CD8-positive, alpha-beta memory T cell (primary cell): ENCODE results near the gene PPP6R3. TPM values are rescaled to one million over a fixed set of nuclear protein-coding genes. Genes with fewer than 3 reads are reported as not detected.

Experiments
- CTCF ChIA-PET: fragments of 350-600 bp; sonication (Branson Sonifier 250); formaldehyde crosslinking; loops from one replicate; lab custom pipeline; 2021; ENCODE audit warnings: antibody characterized with exemption; lab: Charles Lee
- POLR2A ChIA-PET: fragments of 350-600 bp; sonication (Branson Sonifier 250); formaldehyde crosslinking; loops from one replicate; lab custom pipeline; 2021; ENCODE audit warnings: antibody characterized with exemption; lab: Charles Lee
- DNase-seq, 5 donors: peaks; one replicate each; pipeline versions ENCODE4 v3.0.0 to v3.0.0-alpha.2; 2020 to 2022; ENCODE audit warnings: mixed read lengths in 1 of 5
- H3K27ac ChIP-seq: one replicate; pipeline ENCODE4 v1.7.0; 2013; ENCODE audit warnings: low read depth, mild to moderate bottlenecking, low read length, moderate library complexity
- H3K27me3 ChIP-seq: 2 replicates; pipeline ENCODE4 v1.7.0; 2013; ENCODE audit warnings: low read length, mild to moderate bottlenecking; ENCODE audit not compliant: insufficient read depth, poor library complexity, severe bottlenecking
- H3K36me3 ChIP-seq: 2 replicates; pipeline ENCODE4 v1.7.0; 2013; ENCODE audit warnings: mild to moderate bottlenecking, low read length, moderate library complexity; ENCODE audit not compliant: insufficient read depth
- H3K4me1 ChIP-seq: 2 replicates; pipeline ENCODE4 v1.7.0; 2013; ENCODE audit warnings: mild to moderate bottlenecking, low read length, moderate library complexity; ENCODE audit not compliant: insufficient read depth
- H3K4me3 ChIP-seq: 2 replicates; pipeline ENCODE4 v1.7.0; 2013; ENCODE audit warnings: mild to moderate bottlenecking, low read length
- H3K9me3 ChIP-seq: 2 replicates; pipeline ENCODE4 v1.7.0; 2013; ENCODE audit warnings: mild to moderate bottlenecking, low read length
- H3K27ac Mint-ChIP-seq, 8 donors: one replicate each; pipeline ENCODE4 v1.8.0; 2020 to 2021; ENCODE audit warnings: mixed read lengths in 8 of 8, mild to moderate bottlenecking in 6 of 8, inconsistent platforms in 3 of 8, moderate library complexity in 3 of 8
- H3K27me3 Mint-ChIP-seq, 2 donors: one replicate each; pipeline ENCODE4 v1.8.0; 2020 to 2021; ENCODE audit warnings: mixed read lengths in 2 of 2, mild to moderate bottlenecking in 1 of 2, moderate library complexity in 1 of 2
- H3K36me3 Mint-ChIP-seq, 3 donors: one replicate each; pipeline ENCODE4 v1.8.0; 2020 to 2021; ENCODE audit warnings: mixed read lengths in 3 of 3, inconsistent platforms in 1 of 3, mild to moderate bottlenecking in 1 of 3
- H3K4me1 Mint-ChIP-seq, 3 donors: one replicate each; pipeline ENCODE4 v1.8.0; 2020 to 2021; ENCODE audit warnings: mixed read lengths in 3 of 3, inconsistent platforms in 1 of 3, mild to moderate bottlenecking in 1 of 3
- H3K4me3 Mint-ChIP-seq, 7 donors: one replicate each; pipeline ENCODE4 v1.8.0; 2020 to 2021; ENCODE audit warnings: mixed read lengths in 7 of 7, mild to moderate bottlenecking in 6 of 7, moderate library complexity in 4 of 7, inconsistent platforms in 2 of 7
- H3K9me3 Mint-ChIP-seq, 5 donors: one replicate each; pipeline ENCODE4 v1.8.0; 2020 to 2022; ENCODE audit warnings: mixed read lengths in 5 of 5, mild to moderate bottlenecking in 3 of 5, moderate library complexity in 2 of 5, inconsistent platforms in 1 of 5
- polyA plus RNA-seq: library from polyadenylated mRNA; unstranded; fragments of 300-500 nt; fragmentation: Illumina TruSeq; gene quantifications from one replicate; pipeline ENCODE4 v1.2.3, GENCODE V29; 2021
- total RNA-seq, 2 experiments: library from RNA; stranded (reverse); gene quantifications; one replicate each; pipeline ENCODE4 v1.2.3, GENCODE V29; 2021

Gene PPP6R3
- total RNA-seq (100 to 1,000 TPM; 118 to 119 TPM), polyA plus RNA-seq (49.3 TPM)

- H3K27ac ChIP-seq, result peak within 1 kb of the TSS; percentile 95
- H3K9me3 ChIP-seq, result no peaks in the 10 kb centered on the region
- H3K27me3 ChIP-seq, result no peaks in the 10 kb centered on the region
- H3K4me1 ChIP-seq, result peaks cover 43% of the 10 kb centered on the region
- Mint-ChIP-seq H3K4me3 (peak within 1 kb of the TSS; percentile 95 to 99 (median 97)), H3K9me3 (no peaks in the 10 kb centered on the region), H3K27me3 (peaks cover 0 to 2% of the 10 kb centered on the region in 2 donors), H3K36me3 (peaks cover 0 to 21% (median 0%) of the 10 kb centered on the region in 3 donors), H3K27ac (peak within 1 kb of the TSS; percentile 97 to 99 (median 98)), H3K4me1 (peaks cover 41 to 54% (median 50%) of the 10 kb centered on the region in 3 donors)
- peak within 1 kb of the TSS; percentile 79 for H3K4me3 ChIP-seq
- H3K36me3 ChIP-seq, result no peaks in the 10 kb centered on the region
- POLR2A ChIA-PET, result interaction anchor here (0.6 to 1.0 kb wide), 4 partner anchors 16 to 382 kb away, joined by 3 to 5 read pairs (median 3); no protein-coding TSS in a partner anchor
- CTCF ChIA-PET, result interaction anchor here (1.1 kb wide), 1 partner anchor 10 kb away, joined by 4 read pairs; no protein-coding TSS in a partner anchor
- DNase-seq, result peak in 1 of 5 donors; percentile 22
Measured at GRCh38 chr11:68460741-68461574, at the start of gene PPP6R3. Gene PPP6R3 (plus strand): TSS chr11:68460752. CDS start chr11:68537665, 76,913 bp downstream.

GRCh38 chr11:68411501-68411991 lies 49.0 kb upstream of the PPP6R3 start:
- Histone ChIP-seq H3K4me1 (no peaks in the 10 kb centered on the region), H3K27ac (no peak overlapping the region), H3K36me3 (no peaks in the 10 kb centered on the region), H3K9me3 (no peaks in the 10 kb centered on the region), H3K4me3 (no peak overlapping the region), H3K27me3 (no peaks in the 10 kb centered on the region)
- Mint-ChIP-seq H3K4me1 (peaks cover 0 to 1% (median 0%) of the 10 kb centered on the region in 3 donors), H3K9me3 (no peaks in the 10 kb centered on the region), H3K27ac (peak overlapping the region in 1 of 8 donors; percentile 75), H3K4me3 (no peak overlapping the region), H3K27me3 (no peaks in the 10 kb centered on the region), H3K36me3 (no peaks in the 10 kb centered on the region)
- ChIA-PET POLR2A (no interaction called here), CTCF (no interaction called here)
- no peak for DNase-seq

DNA sequence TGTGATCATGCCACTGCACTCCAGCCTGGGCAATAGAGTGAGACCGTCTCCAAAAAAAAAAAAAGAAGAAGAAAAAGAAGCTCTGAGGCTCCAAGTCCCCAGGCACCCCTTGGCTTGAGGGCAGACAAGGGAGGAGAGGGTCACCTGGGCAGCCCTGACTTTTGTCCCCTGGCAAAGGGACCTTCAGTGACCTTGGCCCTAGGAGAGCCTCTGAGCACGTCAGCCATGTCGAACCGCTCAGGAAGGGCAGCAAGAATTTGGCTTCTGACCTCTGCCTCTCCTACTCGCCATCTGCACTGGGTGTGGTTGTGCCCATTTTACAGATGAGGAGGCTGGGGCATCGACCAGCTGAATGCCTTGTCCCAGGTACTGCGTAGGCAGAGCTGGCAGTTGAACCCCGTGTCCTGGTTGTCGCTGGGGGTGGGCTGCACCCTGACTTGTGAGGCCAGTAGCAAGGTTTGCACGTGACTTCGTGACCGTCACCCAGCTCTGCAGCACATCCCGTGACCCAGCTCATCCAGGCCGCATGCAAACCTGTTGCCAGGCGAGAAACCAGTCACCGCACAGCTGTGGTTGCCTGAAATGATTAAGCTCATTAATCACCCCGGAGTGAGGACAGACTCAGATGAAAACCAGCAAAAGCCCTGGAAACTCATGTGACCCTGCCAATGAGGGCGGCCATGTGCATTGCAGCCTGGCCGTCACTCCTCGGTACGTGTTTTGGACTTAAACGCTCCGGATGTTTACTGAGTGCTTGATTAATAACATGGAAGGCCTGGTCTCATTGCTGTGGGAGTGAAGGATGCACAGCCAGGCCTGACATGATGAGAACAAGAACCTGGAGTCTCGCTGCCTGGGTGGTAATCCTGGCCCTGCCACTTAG lies 47.7 kb upstream of the PPP6R3 start:
- no peaks in the 10 kb centered on the region for H3K9me3 ChIP-seq
- ChIA-PET POLR2A (no interaction called here), CTCF (no interaction called here)
- Mint-ChIP-seq H3K4me3 (no peak overlapping the region), H3K4me1 (peaks cover 0 to 6% (median 1%) of the 10 kb centered on the region in 3 donors), H3K27me3 (no peaks in the 10 kb centered on the region), H3K36me3 (no peaks in the 10 kb centered on the region), H3K9me3 (no peaks in the 10 kb centered on the region), H3K27ac (peak overlapping the region in 1 of 8 donors; percentile 37)
- H3K27me3 ChIP-seq, result no peaks in the 10 kb centered on the region
- no peak for DNase-seq
- H3K4me1 ChIP-seq, result no peaks in the 10 kb centered on the region
- no peak overlapping the region for H3K4me3 ChIP-seq
- H3K27ac ChIP-seq, result no peak overlapping the region
- H3K36me3 ChIP-seq, result no peaks in the 10 kb centered on the region

DNA sequence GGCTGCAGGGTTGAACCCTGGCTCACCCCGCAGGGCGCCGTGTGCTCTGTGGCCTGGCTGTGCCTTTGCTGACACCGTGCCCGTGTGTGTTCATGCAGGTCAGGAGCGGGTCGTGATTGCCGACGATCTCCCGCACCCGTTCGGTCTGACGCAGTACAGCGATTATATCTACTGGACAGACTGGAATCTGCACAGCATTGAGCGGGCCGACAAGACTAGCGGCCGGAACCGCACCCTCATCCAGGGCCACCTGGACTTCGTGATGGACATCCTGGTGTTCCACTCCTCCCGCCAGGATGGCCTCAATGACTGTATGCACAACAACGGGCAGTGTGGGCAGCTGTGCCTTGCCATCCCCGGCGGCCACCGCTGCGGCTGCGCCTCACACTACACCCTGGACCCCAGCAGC lies 47.0 kb upstream of the PPP6R3 start:
- Mint-ChIP-seq H3K27ac (peak overlapping the region in 1 of 8 donors; percentile 68), H3K36me3 (no peaks in the 10 kb centered on the region), H3K9me3 (no peaks in the 10 kb centered on the region), H3K27me3 (no peaks in the 10 kb centered on the region), H3K4me1 (peaks cover 0 to 6% (median 1%) of the 10 kb centered on the region in 3 donors), H3K4me3 (no peak overlapping the region)
- ChIA-PET POLR2A (no interaction called here), CTCF (interaction anchor here (1.1 kb wide), 1 partner anchor 9 kb away, joined by 3 read pairs; no protein-coding TSS in a partner anchor)
- no peaks in the 10 kb centered on the region for H3K36me3 ChIP-seq
- H3K27me3 ChIP-seq, result no peaks in the 10 kb centered on the region
- H3K27ac ChIP-seq, result no peak overlapping the region
- no peaks in the 10 kb centered on the region for H3K4me1 ChIP-seq
- no peak overlapping the region for H3K4me3 ChIP-seq
- no peaks in the 10 kb centered on the region for H3K9me3 ChIP-seq
- no peak for DNase-seq

- H3K9me3 Mint-ChIP-seq, result no peaks in the 10 kb centered on the region
- no peaks in the 10 kb centered on the region for H3K36me3 Mint-ChIP-seq
- no peak overlapping the region for H3K27ac Mint-ChIP-seq
- peaks cover 0 to 6% (median 1%) of the 10 kb centered on the region in 3 donors for H3K4me1 Mint-ChIP-seq
- POLR2A ChIA-PET, result no interaction called here
- H3K27ac ChIP-seq, result no peak overlapping the region
- no peaks in the 10 kb centered on the region for H3K4me1 ChIP-seq
- no peaks in the 10 kb centered on the region for H3K9me3 ChIP-seq
- no peaks in the 10 kb centered on the region for H3K27me3 ChIP-seq
- no peak for DNase-seq
- CTCF ChIA-PET, result interaction anchor here (1.1 kb wide), 1 partner anchor 8 kb away, joined by 3 read pairs; no protein-coding TSS in a partner anchor
- H3K4me3 ChIP-seq, result no peak overlapping the region
- H3K36me3 ChIP-seq, result no peaks in the 10 kb centered on the region
- H3K27me3 Mint-ChIP-seq, result no peaks in the 10 kb centered on the region
- H3K4me3 Mint-ChIP-seq, result no peak overlapping the region
Measured at GRCh38 chr11:68414496-68415221, 45.9 kb upstream of the PPP6R3 start.

GRCh38 chr11:68416070-68416578 lies 44.4 kb upstream of the PPP6R3 start:
- no peaks in the 10 kb centered on the region for H3K27me3 ChIP-seq
- Mint-ChIP-seq H3K36me3 (peaks cover 0 to 1% (median 0%) of the 10 kb centered on the region in 3 donors), H3K27me3 (no peaks in the 10 kb centered on the region), H3K9me3 (no peaks in the 10 kb centered on the region), H3K4me3 (no peak overlapping the region), H3K27ac (peak overlapping the region in 1 of 8 donors; percentile 12), H3K4me1 (peaks cover 0 to 6% (median 1%) of the 10 kb centered on the region in 3 donors)
- no peak overlapping the region for H3K27ac ChIP-seq
- H3K4me1 ChIP-seq, result no peaks in the 10 kb centered on the region
- CTCF ChIA-PET, result no interaction called here
- DNase-seq, result no peak
- no peak overlapping the region for H3K4me3 ChIP-seq
- POLR2A ChIA-PET, result no interaction called here
- H3K9me3 ChIP-seq, result no peaks in the 10 kb centered on the region
- no peaks in the 10 kb centered on the region for H3K36me3 ChIP-seq

- Histone ChIP-seq H3K27ac (no peak overlapping the region), H3K27me3 (no peaks in the 10 kb centered on the region), H3K9me3 (no peaks in the 10 kb centered on the region), H3K4me3 (no peak overlapping the region), H3K4me1 (no peaks in the 10 kb centered on the region), H3K36me3 (no peaks in the 10 kb centered on the region)
- POLR2A ChIA-PET, result no interaction called here
- DNase-seq, result no peak
- H3K4me1 Mint-ChIP-seq, result peaks cover 0 to 6% (median 0%) of the 10 kb centered on the region in 3 donors
- H3K36me3 Mint-ChIP-seq, result peaks cover 0 to 1% (median 0%) of the 10 kb centered on the region in 3 donors
- H3K27me3 Mint-ChIP-seq, result peaks cover 0 to 4% of the 10 kb centered on the region in 2 donors
- no peak overlapping the region for H3K4me3 Mint-ChIP-seq
- no peaks in the 10 kb centered on the region for H3K9me3 Mint-ChIP-seq
- CTCF ChIA-PET, result no interaction called here
- peak overlapping the region in 1 of 8 donors; percentile 72 for H3K27ac Mint-ChIP-seq
Measured at GRCh38 chr11:68418648-68419047, 41.9 kb upstream of the PPP6R3 start.
